Nucleus accumbens (tissue), 56 donors: ENCODE data around the gene LRP4.
"Not testable (repeated sequence)": the region's sequence is repeated elsewhere in the genome, so short reads cannot be mapped to it uniquely, and the experiment has no call there.

Experiments used
- DNase-seq, 56 donors: peaks; one replicate each; lab custom pipeline; 2025; lab: John Stamatoyannopoulos, UW

Gene LRP4, protein sequence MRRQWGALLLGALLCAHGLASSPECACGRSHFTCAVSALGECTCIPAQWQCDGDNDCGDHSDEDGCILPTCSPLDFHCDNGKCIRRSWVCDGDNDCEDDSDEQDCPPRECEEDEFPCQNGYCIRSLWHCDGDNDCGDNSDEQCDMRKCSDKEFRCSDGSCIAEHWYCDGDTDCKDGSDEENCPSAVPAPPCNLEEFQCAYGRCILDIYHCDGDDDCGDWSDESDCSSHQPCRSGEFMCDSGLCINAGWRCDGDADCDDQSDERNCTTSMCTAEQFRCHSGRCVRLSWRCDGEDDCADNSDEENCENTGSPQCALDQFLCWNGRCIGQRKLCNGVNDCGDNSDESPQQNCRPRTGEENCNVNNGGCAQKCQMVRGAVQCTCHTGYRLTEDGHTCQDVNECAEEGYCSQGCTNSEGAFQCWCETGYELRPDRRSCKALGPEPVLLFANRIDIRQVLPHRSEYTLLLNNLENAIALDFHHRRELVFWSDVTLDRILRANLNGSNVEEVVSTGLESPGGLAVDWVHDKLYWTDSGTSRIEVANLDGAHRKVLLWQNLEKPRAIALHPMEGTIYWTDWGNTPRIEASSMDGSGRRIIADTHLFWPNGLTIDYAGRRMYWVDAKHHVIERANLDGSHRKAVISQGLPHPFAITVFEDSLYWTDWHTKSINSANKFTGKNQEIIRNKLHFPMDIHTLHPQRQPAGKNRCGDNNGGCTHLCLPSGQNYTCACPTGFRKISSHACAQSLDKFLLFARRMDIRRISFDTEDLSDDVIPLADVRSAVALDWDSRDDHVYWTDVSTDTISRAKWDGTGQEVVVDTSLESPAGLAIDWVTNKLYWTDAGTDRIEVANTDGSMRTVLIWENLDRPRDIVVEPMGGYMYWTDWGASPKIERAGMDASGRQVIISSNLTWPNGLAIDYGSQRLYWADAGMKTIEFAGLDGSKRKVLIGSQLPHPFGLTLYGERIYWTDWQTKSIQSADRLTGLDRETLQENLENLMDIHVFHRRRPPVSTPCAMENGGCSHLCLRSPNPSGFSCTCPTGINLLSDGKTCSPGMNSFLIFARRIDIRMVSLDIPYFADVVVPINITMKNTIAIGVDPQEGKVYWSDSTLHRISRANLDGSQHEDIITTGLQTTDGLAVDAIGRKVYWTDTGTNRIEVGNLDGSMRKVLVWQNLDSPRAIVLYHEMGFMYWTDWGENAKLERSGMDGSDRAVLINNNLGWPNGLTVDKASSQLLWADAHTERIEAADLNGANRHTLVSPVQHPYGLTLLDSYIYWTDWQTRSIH (N-terminal part only)

DNA sequence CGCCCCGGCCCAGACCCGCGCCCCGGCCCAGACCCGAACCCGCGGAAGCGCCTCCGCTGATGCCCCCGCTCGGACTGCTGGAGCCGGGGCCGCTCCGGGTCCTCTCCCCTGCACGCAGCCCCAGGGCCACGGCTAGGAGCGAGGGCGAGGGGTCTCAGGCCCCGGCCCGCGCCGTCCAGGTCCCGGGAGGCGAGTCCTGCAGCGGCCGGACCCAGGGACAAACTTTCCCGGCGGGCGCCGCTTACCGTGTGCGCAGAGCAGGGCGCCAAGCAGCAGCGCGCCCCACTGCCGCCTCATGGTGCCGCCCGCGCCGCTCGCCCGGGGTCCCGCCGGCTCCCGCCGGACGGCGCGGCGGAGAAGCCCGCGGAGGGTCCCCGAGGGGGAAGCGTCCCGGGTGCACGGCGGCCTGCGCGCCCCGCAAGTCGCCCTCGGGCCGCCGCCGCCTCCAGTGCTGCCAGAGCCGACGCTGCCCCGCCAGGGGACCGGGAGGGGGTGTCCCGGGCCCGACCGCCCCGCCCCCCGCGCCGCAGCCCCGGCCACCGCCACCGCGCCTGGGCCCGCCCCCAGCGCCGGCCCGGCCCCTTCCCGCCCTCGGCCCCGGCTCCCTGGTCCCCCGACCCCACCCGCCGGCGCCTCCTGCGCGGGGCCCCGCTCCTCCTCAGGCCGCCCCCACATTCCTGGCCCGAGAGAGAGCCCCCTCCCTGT lies at the start of gene LRP4:
Gene LRP4 (minus strand): TSS at position 468 of the 705 bp plus-strand sequence. CDS start 171 bp downstream, at position 297.
- peak in 41 of 56 donors; percentile 25 to 76 (median 55) for DNase-seq

DNA sequence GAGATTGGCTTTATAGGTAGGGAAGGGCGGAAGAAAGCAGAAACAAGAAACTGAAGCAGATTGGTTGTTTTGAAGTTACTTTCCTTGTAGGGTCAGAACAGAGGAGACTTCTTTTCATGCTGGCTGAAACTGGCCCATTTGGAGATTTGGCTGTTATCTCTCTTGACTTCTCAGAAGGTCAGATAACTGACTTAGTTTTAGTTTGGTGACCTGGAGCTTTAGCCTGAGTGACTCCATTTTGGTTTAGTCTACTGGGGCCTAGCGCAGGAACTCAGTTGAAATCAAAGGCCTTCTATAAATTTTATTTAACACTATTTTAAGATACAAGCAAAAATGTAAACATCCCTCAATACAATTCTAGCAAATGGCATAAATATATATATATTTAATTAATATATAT lies 49.6 kb upstream of the LRP4 start:
- no peak for DNase-seq

DNA sequence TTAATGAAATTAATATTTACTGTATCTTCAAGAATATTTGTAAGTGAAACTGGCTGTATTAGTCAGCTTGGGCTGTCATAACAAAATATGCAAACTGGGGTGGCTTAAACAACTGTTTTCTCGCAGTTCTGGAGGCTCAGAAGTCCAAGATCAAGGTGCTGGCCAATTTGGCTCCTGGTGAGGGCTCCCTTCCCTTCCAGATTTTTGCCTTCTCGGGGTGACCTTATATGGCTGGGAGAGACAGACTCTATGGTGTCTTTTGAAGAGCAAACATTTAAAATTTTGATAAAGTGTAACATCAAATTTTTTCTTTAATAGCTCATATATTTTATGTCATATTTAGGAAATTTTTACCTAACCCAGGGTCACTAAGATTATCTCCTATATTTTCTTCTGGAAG lies 48.4 kb upstream of the LRP4 start:
- no peak for DNase-seq

DNA sequence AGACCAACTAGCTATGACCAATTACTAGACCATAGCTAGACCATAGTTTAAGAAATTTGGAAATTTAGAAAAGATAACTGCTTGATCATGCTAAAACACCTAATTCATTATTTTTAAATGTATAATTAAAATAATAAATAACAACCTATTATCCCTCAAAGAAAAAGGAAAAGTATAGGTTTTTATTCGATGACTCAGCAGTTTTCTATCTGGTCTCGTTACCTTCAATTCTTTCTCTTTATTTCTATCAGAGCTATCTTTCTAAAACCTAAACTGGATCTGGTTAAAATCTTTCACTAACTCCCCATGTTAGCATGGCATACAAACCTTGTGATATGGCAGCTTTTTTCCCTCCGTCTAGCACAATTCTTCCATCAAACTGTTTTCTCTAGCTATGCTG lies 45.5 kb upstream of the LRP4 start:
- DNase-seq, result no peak

DNA sequence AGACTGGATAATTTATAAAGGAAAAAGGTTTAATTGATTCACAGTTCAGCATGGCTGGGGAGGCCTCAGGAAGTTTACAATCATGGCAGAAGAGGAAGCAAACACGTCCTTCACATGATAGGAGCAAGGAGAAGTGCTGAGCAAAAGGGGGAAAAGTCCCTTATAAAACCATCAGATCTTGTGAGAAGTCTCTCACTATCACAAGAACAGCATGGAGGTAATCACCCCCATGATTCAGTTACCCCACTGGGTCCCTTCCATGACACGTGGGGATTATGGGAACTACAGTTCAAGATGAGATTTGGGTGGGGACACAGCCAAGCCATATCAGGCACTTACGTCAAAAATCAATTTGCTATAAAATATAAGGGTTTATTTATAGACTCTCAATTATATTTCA lies 43.5 kb upstream of the LRP4 start:
- DNase-seq, result not testable (repeated sequence)

DNA sequence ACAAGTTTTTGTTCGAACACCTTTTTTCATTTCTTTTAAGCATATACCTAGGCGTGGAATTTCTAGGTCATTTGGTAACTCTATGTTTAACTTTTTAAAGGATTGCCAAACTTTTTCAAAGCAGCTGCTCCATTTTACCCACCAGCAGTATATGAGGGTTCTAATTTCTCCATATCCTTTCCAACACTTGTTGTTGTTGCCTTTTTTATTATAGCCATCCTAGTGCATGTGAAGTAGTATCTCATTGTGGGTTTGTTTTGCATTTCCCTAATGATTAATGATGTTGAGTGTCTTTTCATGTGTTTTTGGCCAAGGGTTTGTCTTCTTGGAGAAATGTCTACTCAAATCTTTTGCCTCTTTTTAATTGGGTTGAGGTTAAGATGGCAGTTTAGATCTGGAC lies 42.7 kb upstream of the LRP4 start:
- DNase-seq, result no peak

DNA sequence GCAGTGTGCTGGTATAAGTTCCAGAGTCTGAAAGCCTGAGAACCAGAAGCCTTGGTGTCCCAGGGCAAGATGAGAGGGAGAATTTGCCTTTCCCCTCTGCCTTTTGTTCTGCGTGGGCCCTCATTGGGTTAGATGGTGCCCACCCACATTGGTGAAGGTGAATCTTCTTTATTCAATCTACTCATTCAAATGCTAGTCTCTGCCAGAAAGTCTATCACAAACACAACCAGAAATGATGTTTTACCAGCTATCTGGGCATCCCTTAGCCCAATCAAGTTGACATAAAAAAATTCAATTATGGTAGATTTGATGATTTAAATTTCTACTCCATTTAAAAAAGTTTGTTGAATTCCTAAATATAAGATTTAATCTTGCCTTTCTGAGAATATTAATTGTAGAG lies 40.4 kb upstream of the LRP4 start:
- DNase-seq, result no peak

DNA sequence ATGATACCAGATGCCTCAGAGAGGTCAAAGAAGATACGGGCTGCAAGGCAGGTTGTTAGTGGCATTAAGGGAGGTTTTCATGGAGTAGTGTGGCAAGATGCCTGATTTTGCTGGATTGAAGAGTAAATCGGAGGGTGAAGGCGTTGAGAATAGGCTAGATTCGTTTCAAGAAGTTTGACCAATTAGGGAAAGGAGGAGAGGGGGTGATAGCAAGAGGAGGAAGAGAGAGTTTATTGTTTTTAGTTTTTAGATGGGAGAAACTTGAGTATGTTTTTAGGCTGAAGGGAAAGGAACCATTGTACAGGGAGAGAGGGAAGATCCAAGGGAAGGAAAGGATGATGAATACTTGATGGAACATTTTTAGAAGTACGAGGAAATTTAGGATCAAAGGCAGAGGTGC lies 34.7 kb upstream of the LRP4 start:
- no peak for DNase-seq

DNA sequence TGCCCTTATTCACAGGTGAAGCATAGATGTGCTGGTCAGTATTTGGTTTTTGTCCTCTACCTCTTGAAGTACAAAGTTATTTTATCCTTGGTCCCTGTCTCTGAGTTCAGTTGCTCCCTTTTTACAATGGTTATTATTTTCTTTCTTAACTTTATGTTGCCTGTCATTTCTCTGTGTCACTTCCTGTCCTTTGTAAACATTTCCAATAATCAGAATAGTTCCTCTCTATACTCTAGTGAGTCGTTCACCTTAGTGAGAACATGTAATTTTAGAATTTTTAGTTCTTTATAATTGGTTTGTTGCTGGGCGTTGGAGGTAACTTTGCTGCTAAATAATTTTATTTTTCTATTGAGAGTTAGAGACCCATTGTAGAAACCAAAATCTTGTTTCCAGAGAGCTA lies 34.2 kb upstream of the LRP4 start:
- no peak for DNase-seq

DNA sequence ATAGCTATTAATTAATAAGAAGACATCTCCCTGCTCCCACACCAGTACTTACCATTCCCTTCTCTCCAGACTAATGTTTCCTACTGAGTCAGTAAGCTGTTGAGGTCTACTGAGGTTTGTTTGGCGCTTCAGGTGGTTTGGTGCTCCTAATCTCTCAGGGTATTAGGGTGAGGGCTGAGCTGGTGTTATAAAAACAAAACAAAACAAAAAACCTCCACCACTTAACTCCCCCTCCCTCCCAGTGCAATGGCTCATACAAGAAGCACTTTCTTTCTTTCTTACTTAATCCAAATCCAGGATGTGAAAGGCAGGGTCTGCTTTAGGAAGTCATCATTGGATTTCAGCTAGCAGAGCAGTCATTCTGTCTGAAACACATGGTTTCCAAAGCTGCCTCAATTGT lies 33.5 kb upstream of the LRP4 start:
- DNase-seq, result no peak

DNA sequence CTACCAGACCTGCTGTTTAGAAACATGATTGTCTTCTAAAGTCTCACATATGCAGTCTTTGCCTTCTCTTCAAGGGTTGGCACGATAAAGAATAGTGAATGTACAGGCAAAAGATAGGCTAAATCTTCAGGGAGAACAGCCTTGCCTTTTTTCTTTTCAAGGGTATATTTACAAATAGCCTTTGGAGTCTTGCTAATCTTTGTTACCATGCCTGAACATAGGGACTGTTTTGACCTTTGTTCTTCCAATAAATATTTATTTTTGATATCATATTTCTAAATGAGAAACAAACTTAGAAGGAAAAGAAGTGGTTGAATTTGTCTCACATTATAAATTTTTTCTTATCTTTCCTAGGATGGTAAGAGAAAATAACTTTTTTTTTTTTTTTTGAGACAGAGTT lies 30.9 kb upstream of the LRP4 start:
- DNase-seq, result no peak

DNA sequence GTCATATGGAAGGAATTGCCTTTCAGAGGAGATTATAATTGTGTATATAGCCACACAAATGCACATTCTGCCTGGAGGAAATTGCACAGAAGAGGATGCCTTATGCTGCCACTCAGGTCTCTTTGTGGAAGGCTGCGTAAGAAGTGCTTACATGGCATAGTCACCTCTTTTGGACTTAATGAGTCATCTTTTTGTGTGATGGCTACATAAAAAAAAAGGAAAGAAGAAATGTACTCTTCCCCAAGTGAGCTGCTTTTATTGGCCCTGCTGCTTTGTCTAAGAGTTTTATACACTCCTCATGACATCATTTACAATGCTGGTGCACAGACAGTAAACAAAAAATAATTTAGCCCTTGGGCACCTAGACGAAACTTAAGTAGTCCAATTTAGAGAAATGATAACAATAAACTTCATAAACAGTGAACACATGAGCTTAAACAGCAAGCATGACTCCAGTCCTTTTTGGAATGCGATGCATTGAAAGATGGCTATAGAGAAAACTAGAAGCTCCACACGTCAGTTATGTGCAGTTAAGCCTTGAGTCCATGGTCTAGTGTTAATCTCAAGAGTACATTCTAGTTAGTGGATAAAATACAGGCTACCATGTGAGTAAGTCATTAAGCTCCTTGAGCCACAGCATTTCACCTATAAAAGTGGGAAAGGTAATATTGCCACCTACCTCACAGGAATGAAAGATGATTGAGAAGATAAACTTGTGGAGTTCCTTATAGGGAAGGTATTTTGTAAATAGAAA lies 30.2 kb upstream of the LRP4 start:
- DNase-seq, result no peak

DNA sequence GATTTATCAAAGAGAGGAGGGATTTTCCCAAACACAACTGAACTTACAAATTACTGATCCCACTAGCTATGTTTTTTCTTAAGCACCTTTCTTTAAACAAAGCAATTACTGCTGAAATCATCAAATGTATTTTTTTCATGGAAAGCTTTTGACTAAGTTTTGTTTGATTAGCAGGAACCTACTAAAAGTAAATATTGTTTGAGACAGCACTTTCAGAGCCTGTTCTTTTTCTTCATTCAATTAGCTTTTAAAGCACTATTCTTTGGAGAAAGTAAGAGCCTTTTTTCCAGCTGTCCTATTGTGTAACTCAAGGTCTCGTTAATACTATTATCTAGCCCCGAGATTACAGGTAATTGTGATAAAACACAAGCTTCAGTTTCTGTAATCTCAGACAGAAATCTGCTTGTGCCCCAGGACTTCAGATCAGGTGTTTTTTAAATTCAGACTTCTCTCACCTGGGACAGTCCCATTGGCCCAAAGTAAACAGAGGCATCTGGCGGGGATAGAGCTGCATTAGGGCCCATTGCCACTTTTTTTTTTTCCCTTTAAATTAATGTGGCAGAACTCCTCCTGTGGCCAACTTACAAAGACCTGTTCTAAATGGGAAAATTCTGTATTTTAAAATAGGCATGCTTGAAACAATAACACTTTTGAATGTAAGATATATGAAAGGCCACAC lies 29.2 kb upstream of the LRP4 start:
- DNase-seq, result no peak

DNA sequence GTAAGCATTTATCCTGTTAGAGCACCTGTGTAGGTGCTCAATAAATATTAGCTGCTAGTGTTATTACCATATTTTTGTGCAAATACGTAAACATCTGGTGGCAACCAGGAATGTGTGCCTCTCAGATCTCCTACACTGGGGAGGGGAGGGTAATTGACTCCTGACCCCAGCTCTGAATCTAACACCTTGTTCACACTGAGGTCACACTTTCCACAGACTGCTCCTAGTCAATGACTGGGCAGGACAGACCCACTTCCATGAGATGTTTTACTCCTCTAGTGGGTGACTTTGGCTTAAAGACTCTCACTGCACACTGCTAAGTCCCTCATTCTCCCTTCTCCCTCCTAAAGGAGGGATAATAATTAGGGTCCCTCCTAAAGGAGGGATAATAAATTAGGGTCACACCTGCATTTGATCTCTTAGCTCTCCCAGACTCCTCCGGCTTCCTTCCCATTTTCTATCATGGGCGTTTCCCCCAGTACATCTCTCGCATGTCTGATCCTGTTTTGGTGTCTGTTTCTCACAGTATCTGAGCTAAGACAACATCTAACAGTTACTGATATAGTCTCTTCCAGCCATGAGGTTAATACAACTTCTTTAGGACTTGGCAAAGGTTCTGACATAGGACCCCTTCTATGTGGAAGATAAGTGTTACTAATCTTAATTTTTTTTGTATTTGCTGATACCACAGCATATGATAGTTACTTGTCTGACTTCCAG lies 26.2 kb upstream of the LRP4 start:
- DNase-seq, result no peak

DNA sequence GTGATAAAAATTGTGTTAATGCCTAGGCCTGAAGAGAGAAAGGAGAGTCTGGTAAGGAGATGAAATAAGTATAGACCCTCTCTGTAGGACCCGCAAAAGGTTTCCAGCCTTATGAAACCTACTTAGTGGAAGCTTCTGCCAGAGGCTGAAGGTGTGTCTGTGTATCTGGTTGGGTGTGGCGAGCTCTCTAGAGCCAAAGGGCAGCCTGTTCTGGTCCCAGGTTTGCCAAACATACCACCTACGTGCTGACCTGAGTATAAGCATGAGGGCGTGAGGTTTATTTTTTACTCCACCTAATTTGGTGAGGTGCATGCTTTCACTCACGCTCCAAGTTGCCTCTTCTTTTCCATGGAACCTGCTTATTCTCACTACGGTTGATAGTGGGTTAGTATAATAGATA lies 23.8 kb upstream of the LRP4 start:
- DNase-seq, result no peak

DNA sequence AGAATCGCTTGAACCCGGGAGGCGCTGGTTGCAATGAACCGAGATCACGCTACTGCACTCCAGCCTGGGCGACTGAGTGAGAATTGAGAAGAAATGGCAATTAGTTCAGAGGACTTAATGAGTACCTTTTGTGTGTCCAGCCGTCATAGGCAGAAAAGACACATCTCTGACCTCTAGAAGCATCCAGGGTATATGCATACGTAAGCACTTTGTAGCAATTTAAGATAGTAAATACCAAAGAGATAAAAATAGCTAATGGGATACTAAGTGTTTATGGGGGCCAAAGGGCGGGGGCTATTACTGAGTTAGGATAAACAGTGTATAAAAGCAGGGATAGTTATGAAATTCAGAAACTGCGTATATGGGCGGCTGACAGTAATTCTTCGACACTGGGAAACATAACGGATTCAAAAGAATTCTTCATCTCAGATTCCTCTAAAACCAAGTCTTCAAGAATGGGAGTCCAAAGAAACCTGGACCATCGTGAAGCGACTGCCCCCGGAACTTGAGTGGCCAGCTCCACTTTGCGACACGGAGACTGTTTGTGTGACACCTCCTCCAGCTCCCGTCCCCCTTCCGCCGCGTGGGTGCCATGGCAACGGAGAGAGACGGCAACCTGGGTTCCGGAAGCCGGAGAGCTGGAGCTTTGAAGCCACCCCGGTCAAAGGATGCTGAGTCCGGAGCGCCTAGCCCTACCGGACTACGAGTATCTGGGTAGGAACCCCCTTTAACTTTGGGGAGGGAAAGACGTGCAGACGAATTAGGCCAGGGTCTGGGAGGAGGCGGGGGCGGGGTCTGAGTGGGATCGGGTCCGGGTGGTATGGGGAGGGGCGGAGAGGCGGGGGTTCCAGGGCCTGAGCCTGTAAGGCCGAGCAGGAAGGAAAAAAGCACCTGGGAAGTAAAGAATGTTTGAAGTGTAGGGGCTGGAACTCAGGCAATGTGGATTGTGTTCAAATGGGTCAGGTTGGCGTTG lies 18.1 kb upstream of the LRP4 start, which contains the start of gene CSTPP1:
Gene CSTPP1 (plus strand): TSS at position 624 of the 973 bp plus-strand sequence. CDS start 45 bp downstream, at position 669.
- DNase-seq, result peak in 54 of 56 donors; percentile 55 to 93 (median 80)

DNA sequence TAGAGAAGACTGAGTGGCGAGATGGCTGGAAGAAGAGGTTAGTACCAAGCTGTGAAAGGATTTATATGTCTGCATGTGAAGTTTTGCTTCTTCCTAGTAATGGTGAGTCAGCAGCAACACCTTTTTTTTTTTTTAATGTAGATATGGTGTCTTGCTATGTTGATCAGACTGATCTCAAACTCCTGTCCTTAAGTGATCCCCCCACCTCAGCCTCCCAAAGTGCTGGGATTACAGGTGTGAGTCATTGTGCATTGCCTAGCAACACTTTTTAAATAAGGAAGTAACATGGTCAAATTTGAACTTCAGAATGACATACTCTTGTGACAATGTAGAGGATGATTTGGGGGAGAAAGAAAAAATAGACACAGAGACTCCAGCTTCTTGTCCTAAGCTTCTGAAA lies 11.7 kb upstream of the LRP4 start:
- DNase-seq, result peak in 12 of 56 donors; percentile 5 to 52 (median 16)
